ENCODE results near the gene UBL4B.

GRCh38 chr1:110097507-110098221 is 14.6 kb upstream of the UBL4B start:
- TF ChIP-seq CTCF (IDR thresholded peaks at IDR 0.05 in 4 of 5, conservative IDR thresholded peaks at IDR 0.05 in 1 of 5) (no peak), POLR2A (IDR thresholded peaks at IDR 0.05) (no peak)

Measured in gastrocnemius medialis (tissue), 4 donors.